HG02610 (cell line): ENCODE measurements around the gene ANAPC15.

Source experiments
- ATAC-seq: cut with Tn5 transposase; IDR thresholded peaks from one replicate; pipeline ENCODE4 v1.9.1; 2021; ENCODE audit warnings: mild to moderate bottlenecking, moderate library complexity; ENCODE audit not compliant: unreplicated experiment

The ANAPC15 gene

GRCh38 chr11:72088076-72088808, 24.3 kb downstream of the ANAPC15 start:
- ATAC-seq, result no peak

DNA sequence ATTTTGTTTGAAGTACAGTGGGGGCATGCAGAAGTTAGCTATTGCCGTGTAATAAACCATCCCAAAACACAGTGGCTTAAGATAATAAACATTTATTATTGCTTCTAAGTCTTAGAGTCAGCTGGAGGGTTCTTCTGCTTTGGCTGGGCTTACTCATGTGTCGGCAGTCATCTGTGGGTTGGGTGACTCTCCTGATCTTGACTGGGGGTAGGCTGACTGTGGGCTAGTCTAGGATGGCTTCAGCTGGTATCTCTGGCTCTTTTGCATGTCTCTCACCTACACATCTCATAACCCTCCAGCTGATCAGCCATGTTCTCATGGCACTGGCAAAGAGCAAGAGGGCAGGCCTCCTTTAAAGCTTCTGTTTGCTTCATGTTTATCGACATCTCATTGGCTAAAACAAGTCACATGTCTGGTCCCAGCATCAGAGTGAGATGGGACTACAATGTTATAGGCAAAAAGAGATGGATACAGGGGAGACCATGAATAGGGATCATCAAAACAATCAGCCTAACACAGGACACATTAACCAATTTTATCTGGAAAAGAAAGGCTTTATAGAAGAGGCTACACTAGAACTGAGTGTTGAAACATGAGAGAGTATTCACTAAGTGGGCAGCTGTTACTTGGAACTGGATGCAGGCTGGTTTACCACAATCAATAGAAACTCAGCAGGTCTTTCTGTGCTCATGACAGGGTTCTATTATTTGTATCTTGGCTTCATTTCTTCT, 26.7 kb downstream of the ANAPC15 start:
- ATAC-seq, result no peak

DNA sequence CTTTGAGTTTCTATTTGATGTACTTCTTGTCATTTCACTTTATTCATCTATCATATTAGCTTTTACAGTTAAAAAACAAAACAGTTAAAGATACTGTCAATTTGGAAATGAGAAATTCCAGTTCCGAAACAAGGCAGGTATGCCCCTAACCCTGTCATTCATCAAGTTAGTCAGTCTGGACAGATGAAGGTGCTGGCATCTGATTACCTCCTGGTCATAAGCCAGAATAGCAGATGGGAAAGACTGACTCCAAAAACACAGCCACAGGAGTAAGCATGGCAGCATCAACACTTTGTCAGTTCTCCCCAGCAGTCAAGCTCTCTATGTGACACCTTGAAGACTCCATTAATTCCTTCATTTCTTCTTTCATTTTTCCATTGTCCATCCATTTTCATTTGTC, 27.5 kb downstream of the ANAPC15 start:
- ATAC-seq, result no peak

DNA sequence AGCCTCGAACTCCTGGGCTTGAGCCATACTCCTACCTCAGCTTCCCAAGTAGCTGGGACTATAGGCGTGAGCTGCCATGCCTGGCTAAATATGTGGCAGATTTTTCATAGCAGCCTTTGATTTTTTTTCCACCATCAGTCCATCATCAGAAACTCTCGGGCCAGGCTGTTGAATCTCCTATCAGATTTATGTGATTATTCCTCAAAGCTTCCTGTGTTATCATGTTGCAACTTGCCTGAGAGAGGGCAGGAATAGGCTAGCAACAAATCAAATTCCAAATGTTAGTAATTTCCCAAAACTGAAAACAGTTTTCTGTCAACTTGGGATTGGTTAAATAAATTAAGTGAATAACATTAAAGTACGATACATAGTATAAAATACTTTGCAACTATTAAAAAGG, 28.4 kb downstream of the ANAPC15 start:
- no peak for ATAC-seq

- ATAC-seq, result no peak
Observed at GRCh38 chr11:72083414-72083813, 29.1 kb downstream of the ANAPC15 start.

DNA sequence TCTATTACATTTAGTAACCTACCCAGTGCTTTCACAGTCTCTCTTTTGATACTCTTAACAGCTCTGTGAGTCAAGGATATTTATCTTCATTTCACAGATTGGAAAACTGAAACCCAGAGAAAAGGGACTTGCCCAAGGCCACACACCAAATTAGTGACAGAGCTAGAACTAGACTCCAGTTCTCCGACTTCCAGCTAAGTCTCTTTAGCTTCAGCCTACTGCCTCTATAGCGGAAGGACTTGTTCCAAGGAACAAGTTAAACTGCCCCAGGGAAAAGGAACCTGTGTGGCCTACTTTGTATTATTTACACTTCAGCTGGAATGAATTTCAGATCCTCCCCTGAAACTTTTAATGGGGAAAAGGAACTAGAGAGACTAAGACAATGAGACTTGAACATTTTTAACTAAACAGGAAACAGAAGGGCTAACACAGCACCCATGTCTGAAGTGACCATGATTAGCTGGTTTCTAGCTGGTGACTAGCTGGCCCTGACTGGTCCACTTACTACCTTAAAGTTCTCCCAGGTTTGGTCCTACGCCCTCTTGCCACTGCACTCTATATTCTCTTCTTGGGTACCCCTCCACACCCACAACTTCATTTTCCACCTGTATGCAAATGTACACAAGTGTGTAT, 30.6 kb downstream of the ANAPC15 start:
- no peak for ATAC-seq

DNA sequence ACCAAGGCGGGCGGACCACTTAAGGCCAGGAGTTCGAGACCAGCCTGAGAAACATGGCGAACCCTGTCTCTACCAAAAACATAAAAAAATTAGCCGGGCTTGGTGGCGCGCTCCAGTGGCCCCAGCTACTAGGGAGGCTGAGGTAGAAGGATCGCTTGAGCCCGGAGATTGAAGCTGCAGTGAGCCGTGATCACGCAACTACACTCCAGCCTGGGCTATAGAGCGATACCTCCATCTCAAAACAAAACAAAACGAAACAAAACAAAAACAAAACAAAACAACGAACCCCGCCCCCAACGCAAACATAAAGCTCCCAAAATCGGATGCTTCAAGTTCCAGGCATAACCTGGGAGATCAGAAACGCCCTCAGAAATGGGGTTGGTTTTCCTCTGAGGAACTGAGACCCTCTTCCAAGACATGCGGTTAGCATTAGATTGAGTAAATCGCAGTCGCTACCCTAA, 31.3 kb downstream of the ANAPC15 start:
- ATAC-seq, result no peak

GRCh38 chr11:72080326-72081183, 31.9 kb downstream of the ANAPC15 start, which contains the start of the genes LRRC51 and NUMA1:
Gene LRRC51, plus strand, starts transcription at chr11:72080850. Its CDS starts 8,234 bp downstream, at chr11:72089084.
Gene NUMA1, minus strand, starts transcription at chr11:72080542. Its CDS starts 44,599 bp downstream, at chr11:72035943.
- ATAC-seq, result peak; percentile 92

GRCh38 chr11:72079819-72080325, 32.6 kb downstream of the ANAPC15 start:
- ATAC-seq, result no peak

- no peak for ATAC-seq
Observed at GRCh38 chr11:72078477-72078876, 34.0 kb downstream of the ANAPC15 start.

DNA sequence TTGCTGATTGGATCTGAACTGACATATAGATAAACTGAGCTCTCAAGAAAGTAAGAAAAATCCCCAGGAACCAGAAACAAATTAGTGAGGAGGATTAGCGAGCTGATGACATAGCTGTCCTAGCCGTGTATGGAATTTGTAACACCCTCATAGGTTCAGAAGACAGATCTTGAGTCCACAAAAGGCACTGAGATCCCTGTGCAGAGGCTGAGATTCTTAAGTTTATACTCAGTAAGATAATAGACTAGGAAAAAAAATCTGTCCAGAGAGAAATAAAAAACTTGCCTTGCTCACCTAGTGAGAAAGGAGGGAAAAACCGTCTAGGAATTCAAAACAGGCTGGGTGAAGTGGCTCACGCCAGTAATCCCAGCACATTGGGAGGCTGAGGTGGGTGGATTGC, 36.7 kb downstream of the ANAPC15 start:
- no peak for ATAC-seq

DNA sequence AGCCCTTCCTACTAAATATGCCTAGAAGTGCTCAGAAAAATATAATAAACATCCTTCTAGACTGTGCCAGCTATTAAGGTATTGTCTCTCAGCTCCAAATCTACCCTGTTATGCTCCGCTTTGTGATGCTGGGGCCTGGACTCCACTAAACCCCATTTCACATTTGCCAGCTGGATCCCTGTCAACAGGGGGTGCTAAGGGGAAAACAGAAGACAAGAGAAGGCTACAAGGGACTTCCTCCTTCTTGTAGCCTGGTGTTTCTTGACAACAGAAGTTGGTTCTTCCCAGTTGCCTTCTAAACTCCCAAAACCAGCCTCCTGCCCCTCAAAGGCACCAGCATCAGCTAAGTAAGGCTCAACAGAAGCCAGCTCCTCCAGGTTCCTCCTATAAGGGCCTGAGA, 37.4 kb downstream of the ANAPC15 start:
- no peak for ATAC-seq

DNA sequence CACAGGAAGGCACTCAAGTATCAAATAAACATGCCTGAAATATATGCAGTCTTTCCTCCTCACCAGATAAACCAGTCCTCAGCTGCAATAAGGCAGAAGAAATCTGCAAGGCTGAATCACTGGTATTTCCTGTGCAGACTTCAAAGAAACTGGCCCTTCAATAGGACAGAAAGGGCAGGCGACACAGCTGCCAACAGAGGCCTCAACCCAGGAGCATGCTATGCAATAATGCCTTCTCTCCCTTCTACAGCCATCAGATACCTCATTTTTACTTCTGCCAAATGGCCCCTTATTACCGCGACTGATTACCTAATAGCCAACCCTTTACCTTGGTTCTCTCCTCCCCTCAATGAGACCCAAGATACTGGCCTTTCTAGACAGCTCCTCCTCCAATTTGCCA, 40.1 kb downstream of the ANAPC15 start:
- no peak for ATAC-seq

- ATAC-seq, result no peak
Observed at GRCh38 chr11:72070491-72070890, 42.0 kb downstream of the ANAPC15 start.

DNA sequence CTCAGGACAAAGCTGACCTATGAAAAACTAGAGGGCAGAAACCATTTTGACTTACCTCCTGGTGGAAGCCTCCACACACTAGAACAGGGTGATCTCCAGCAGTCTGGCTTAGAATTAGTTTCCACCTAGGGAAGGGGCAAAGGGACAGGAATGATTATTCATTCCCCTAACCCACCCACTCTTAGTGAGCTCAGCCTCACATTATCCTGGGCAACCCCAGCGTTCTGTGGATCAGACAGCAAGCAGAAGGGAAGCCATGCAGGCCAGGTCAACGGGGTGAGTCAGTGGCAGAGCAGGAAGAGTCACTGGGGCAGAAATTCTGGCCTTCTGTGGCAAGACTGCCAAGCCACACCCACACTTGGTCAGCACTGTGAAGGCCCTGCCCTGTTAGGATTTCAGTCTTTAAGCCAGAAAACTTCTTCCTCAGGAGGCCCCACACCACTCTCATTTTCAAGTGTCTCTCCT, 42.7 kb downstream of the ANAPC15 start:
- peak; percentile 44 for ATAC-seq

- peak; percentile 57 for ATAC-seq
Observed at GRCh38 chr11:72069200-72069599, 43.3 kb downstream of the ANAPC15 start.

GRCh38 chr11:72067676-72068075, 44.8 kb downstream of the ANAPC15 start:
- ATAC-seq, result no peak

DNA sequence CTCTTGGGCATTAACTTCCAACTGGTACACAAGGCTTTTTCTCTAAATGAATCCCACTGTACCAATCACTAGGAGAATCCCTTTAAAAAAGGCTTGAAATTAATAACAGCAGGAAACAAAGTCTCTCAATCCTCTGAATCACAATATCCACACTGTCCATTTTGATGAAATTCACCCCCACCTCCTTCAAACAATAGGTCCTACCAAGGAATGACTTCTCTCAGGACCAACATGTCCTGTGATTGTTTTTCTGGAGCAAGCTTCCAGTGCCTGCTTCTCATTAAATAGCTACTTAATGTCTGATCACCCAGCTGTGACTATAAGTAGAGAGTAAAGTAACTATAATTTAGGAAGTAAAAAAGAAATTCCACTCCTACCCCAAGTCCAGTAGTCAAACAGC, 45.2 kb downstream of the ANAPC15 start:
- no peak for ATAC-seq

GRCh38 chr11:72066855-72067254, 45.6 kb downstream of the ANAPC15 start:
- no peak for ATAC-seq

DNA sequence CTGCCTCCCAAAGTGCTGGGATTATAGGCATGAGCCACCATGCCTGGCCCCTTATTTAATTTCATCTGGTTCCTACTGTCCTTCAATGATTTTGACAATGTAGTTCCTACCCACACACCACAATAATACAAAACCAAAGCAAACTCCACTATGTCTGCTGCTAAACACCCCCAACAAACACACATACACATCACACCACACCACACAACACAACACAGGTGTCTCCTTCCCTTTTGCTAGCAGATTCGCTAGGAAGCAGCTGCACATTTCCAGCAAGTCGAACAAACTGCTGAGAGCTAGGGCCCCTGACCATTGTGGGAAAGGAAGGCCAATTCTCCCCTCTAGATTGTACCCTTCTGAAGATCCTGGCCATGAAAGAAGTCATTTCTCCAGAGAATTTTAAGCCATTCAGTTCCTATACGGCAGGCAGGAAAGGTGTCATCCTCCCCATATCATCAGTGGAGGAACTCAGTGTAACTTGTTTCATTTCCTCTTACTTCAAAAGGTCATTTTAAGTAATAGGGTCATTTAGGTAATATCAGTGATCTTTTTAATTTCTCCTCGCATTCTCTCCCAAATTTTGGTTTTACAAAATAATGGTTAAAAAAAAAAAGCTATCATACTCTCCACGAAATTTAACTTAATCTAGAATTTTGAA, 50.6 kb downstream of the ANAPC15 start:
- no peak for ATAC-seq
